ENCODE data around the gene PTBP2.

The PTBP2 gene

GRCh38 chr1:96723377-96723776 lies 1.8 kb downstream of the PTBP2 start:
- ChIA-PET CTCF (no interaction called here), POLR2A (ENCODE audit: low non-redundant PET) (no interaction called here)
- no peak for TF ChIP-seq CTCF (conservative IDR thresholded peaks at IDR 0.05; ENCODE audit: low read depth)
- no peak for DNase-seq (ENCODE audit: low spot score)
- H3K27ac ChIP-seq = no peak overlapping the region

- DNase-seq (ENCODE audit: low spot score) = no peak
- ChIA-PET POLR2A (ENCODE audit: low non-redundant PET) (no interaction called here), CTCF (no interaction called here)
- no peak for TF ChIP-seq CTCF (conservative IDR thresholded peaks at IDR 0.05; ENCODE audit: low read depth)
- no peak overlapping the region for H3K27ac ChIP-seq
These were observed 2.4 kb downstream of the PTBP2 start for GRCh38 chr1:96723936-96724335.

GRCh38 chr1:96727860-96728259 lies 6.3 kb downstream of the PTBP2 start:
- CTCF ChIA-PET = no interaction called here
- no peak overlapping the region for H3K27ac ChIP-seq
- TF ChIP-seq CTCF (conservative IDR thresholded peaks at IDR 0.05; ENCODE audit: low read depth) = no peak
- DNase-seq (ENCODE audit: low spot score) = no peak
- POLR2A ChIA-PET (ENCODE audit: low non-redundant PET) = no interaction called here

- ChIA-PET CTCF (no interaction called here), POLR2A (ENCODE audit: low non-redundant PET) (no interaction called here)
- no peak for DNase-seq (ENCODE audit: low spot score)
- TF ChIP-seq CTCF (conservative IDR thresholded peaks at IDR 0.05; ENCODE audit: low read depth) = no peak
- H3K27ac ChIP-seq = no peak overlapping the region
These were observed 9.2 kb downstream of the PTBP2 start for GRCh38 chr1:96730574-96731298.

GRCh38 chr1:96741335-96741734 lies 19.8 kb downstream of the PTBP2 start:
- no peak overlapping the region for H3K27ac ChIP-seq
- ChIA-PET POLR2A (ENCODE audit: low non-redundant PET) (no interaction called here), CTCF (no interaction called here)
- DNase-seq (ENCODE audit: low spot score) = no peak
- TF ChIP-seq CTCF (conservative IDR thresholded peaks at IDR 0.05; ENCODE audit: low read depth) = no peak

- POLR2A ChIA-PET (ENCODE audit: low non-redundant PET) = no interaction called here
- CTCF ChIA-PET = interaction anchor here (0.7 kb wide), 1 partner anchor 52 kb away, joined by 3 read pairs; no protein-coding TSS in a partner anchor
These were observed 25.1 kb downstream of the PTBP2 start for GRCh38 chr1:96746440-96747420.

More at GRCh38 chr1:96746440-96747420, 25.1 kb downstream of the PTBP2 start:
- DNase-seq (ENCODE audit: low spot score) = no peak
- TF ChIP-seq CTCF (conservative IDR thresholded peaks at IDR 0.05; ENCODE audit: low read depth) = no peak
- H3K27ac ChIP-seq = no peak overlapping the region

All from RWPE1 (cell line).